Stimulated activated CD8-positive, alpha-beta memory T cell treated with anti-CD3 and anti-CD28 coated beads, Interleukin-4, amount 100 ng/mL, for 24 hours (primary cell): ENCODE measurements around the gene LGI2.

ENCODE experiments used
- DNase-seq: peaks from one replicate; pipeline ENCODE4 v3.0.0-alpha.2; 2020; ENCODE audit warnings: low read depth

Gene LGI2

DNA sequence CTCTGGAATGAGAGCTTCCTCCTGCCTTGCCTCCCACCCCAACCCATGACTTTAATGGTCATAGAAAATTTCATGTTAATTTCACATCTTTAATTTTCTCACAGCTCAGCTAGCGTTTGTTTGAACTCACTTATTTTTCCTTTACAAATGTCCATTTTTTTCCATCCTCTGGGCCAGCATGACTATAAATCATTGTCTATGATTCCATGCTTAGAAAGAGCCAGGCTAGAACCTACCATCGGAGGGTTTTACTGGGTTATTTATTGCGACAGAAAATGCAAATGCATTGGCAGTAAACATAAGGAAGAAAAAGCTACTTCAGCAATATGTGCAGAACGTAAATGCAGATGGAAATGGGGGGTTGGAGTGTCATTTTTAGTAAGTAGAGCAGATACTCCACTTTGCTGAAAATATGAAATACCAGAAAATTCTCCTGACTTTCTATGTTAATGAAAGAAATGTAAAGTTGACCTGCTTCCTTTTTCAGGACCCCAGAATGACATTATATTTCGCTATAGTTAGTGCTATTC lies 37.1 kb downstream of the LGI2 start:
- DNase-seq = no peak

GRCh38 chr4:24992968-24993367 lies 37.8 kb downstream of the LGI2 start:
- no peak for DNase-seq

- no peak for DNase-seq
Measured at GRCh38 chr4:24991015-24991414, 39.7 kb downstream of the LGI2 start.

DNA sequence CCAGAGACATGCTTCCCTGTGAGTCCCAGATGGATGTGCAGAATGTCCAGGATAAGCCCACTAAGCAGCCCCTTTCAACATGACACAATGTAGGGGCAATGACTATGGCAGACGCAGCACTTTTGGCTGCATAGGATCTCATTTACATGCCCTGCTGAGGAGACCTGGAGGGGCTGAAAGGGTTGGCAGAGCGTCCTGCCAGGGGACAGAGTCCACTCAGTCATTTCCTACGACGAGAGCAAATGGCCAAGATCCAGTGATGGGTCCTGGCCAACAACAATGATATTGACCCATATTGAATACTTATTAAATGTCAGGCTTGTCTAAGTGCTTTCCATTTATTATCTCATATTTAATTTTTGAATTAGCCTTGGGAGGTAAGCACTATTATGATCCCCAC lies 41.4 kb downstream of the LGI2 start:
- DNase-seq = no peak

- no peak for DNase-seq
Measured at GRCh38 chr4:24988776-24989175, 42.0 kb downstream of the LGI2 start.

DNA sequence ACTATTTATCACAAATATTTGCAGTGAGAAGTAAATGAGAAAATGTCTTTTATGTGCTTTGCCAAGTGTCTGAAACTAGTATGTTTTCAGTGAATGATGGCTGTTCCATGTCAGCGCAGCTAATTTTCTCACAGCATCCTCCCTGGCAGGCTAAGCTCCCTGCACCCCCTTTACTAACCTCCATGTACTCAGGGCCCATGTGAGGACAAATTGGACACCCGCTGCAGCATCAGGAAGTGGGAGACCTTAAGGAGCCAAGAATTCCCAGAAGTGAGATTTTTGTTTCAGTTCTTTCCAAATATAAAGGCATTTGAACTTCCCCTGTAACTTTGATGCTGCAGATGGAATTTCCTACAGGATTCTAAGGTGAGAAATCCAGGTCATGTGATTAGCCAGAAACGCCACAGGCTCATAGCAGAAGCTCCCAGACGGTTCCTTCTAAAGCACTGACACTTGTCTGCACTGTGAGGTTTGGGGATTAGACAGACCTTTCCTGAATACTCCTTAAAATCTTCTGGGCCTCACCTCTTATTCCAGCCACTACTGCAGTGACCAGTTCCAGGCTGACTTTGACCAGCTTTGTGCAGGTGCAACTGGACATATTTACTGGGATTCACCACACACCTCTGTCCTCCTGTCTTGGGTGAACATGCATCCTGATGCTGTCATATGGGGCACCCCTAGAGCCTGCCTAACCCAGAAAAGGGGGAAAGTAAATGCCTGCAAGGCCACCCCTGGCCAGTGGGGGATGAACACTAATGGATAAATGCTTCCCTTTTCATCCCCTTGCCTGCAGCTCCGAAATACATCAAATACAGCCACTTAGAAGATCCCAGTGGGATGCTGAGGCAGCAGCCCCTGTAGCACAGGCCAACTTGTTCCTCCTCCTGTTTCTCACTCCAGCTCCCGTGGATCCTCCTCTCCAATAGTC lies 45.9 kb downstream of the LGI2 start:
- no peak for DNase-seq

- DNase-seq = no peak
Measured at GRCh38 chr4:24980740-24981139, 50.0 kb downstream of the LGI2 start.

GRCh38 chr4:24980064-24980690 lies 50.6 kb downstream of the LGI2 start:
- peak; percentile 9 for DNase-seq

- DNase-seq = no peak
Measured at GRCh38 chr4:24979554-24979953, 51.2 kb downstream of the LGI2 start.

GRCh38 chr4:24978291-24979075 lies 52.3 kb downstream of the LGI2 start:
- DNase-seq = no peak

DNA sequence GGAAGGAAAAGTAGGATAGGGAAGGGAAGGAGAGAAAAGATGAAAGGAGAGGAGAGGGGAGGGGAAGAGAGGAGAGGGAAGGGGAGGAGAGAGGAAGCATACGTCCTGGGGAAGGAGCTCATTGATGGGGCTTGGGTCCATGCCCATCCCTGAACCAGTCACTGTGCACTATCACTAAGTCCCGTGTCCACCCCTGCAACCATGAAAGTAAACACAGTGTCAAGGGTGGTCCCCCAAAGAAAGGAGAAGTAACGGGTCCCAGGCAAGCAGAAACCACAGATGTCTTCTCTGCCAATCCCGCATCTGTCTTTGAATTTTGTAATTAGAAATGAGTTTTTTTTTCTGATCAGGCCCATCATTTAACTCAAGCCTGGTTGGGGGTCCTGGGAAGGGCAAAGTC lies 55.2 kb downstream of the LGI2 start:
- DNase-seq = no peak

DNA sequence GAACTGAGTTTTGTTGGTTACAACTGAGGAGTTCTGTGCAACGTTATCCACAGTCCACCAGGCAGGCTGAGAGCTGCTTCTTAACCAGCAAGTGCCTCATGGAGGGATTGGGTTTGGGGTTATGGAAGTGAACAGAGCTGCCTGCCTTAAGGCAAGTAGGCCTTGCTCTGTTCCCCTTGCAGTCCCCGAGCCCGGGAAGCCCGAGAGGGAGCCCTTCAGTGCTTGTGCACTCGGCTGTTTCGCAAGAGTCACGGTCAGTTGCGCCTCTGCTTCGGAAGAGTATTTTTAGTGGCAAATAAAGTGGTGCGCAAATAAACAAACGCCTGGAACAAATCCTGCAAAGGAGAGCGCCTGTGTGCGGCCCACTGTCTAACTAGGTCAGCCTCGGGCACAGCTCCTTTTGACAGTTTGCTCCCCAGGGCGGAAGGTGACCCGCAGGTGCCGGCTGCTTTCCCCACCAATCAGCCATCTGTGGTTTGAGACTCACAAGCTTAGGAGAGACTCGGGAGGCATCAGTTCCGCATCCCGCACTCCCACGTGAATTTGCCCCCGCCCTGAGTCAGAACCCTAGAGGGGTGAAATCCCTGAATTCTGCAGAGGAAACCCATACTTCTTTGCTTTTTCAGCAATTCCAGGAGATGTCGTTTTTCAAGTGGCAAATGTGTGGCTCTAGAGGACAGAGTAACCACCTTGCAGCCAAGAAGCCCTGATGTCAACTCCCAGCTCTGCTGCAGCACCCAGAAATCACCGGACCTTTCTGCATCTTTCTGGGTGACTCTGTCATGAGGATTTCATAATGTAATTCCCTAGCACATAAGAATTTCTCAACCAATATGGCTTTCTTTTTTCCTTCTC lies 56.8 kb downstream of the LGI2 start:
- DNase-seq = no peak

DNA sequence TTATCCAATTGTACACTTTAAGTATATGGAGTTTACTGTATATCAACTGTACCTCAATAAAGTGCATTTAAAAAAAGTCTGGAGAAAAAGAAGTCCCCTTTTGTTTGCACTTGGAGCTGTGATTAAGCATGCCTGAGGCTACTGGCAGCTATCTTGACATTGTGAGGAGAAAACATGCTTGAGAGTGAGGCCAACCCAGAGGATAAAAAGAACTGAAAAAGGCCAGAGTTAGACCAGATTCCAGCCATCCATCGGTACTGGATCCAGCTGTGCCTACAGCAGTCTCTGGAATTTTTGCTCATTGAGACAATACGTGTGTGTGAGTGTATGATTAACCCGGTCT lies 57.4 kb downstream of the LGI2 start:
- no peak for DNase-seq

- no peak for DNase-seq
Measured at GRCh38 chr4:24971192-24971591, 59.6 kb downstream of the LGI2 start.

- no peak for DNase-seq
Measured at GRCh38 chr4:24970635-24971034, 60.1 kb downstream of the LGI2 start.

DNA sequence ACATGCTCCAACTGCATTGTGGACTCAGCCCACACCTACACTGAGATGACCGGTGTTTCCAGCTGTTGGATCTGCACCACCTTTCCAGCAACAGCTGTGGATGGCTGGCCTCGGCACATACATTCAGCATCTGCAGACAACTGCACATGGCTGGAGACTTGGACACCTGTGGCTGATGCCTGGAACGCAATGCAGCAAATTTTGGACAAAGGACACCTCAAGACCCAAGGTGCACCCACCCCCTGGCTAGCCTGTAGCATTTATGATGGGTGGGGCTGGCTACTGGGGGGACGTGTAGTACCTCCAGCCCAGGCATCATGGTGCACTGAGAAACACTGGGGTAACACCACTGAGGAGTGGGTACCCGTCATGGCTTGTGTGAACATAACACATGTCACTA lies 60.6 kb downstream of the LGI2 start:
- DNase-seq = no peak

GRCh38 chr4:24969486-24969885 lies 61.3 kb downstream of the LGI2 start:
- no peak for DNase-seq

DNA sequence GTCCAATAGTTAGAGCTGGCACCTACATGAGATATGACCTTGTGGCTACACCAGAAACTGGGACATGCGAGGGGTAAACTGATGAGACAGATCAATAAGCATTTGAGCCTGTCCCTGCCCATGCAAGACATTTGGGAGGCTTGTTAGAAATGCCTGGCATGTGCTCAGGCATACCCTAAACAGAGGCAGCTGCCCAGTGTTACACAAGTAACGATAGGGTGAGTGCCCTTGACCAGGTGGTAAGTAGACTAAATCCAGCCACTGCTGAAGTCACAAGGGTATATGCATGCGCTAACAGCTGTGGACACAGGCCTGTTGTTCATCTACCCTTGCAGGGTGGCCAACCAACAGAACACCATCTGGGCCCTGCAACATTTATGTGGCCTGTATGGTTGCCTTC lies 61.8 kb downstream of the LGI2 start:
- no peak for DNase-seq

GRCh38 chr4:24968278-24968677 lies 62.5 kb downstream of the LGI2 start:
- DNase-seq = no peak

DNA sequence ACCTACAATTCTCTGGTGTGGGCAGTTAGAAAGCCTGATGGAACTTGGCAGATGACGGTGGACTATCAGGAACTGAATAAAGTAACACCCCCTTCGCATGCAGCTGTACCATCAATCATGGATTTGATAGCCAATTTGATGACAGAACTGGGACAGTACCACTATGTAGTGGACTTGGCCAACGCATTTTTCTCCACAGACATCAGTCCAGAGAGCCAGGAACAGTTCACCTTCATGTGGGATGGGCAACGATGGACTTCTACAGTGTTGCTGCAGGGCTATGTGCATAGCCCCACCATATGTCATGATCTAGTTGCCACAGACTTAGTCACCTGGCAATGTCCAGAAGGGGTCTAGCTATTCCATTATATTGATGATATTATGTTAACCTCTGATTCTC lies 63.4 kb downstream of the LGI2 start:
- no peak for DNase-seq

GRCh38 chr4:24966076-24966475 lies 64.7 kb downstream of the LGI2 start:
- no peak for DNase-seq

DNA sequence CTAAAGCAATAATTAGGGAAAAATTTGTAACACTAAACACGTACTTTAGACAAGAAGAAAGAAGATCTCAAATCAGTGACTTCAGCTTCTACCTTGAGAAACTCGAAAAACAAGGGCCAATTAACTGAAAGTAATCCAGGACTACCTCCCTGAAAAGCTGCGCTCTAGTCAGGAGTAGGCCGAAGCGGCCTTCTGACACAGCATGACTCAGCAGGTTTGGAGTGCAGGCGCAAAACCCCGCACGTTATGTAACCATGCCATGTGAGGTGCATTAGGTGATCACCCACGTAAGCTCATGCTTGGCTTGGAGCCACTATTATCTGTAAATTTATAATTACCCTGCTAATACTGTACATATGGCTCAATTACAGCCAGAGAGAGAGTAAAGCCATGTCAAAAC lies 65.1 kb downstream of the LGI2 start:
- no peak for DNase-seq
